ENCODE measurements around the gene PLA2G2C.

PLA2G2C gene

GRCh38 chr1:20190256-20191160, 4.2 kb upstream of the PLA2G2C start:
- Histone ChIP-seq H3K79me2 (ENCODE audit: insufficient read depth, low read length) (no peaks in the 10 kb centered on the region), H3K27me3 (ENCODE audit: insufficient read depth, low read length, poor library complexity) (peaks cover 2% of the 10 kb centered on the region), H2AFZ (ENCODE audit: low read depth, low read length) (no peak overlapping the region), H3K4me2 (ENCODE audit: insufficient read depth, low read length) (no peak overlapping the region), H3K9me3 (ENCODE audit: insufficient read depth, low read length, severe bottlenecking) (no peaks in the 10 kb centered on the region), H3K9ac (ENCODE audit: low read depth, low read length) (no peak overlapping the region), H4K20me1 (ENCODE audit: insufficient read depth, low read length) (no peaks in the 10 kb centered on the region), H3K27ac (ENCODE audit: low read length) (no peak overlapping the region), H3K4me3 (ENCODE audit: low read depth in 1 of 2, low read length in 2 of 2) (no peak overlapping the region), H3K36me3 (ENCODE audit: insufficient read depth, low read length) (no peaks in the 10 kb centered on the region), H3K4me1 (ENCODE audit: insufficient read depth, low read length) (peaks cover 37% of the 10 kb centered on the region)
- ATAC-seq (ENCODE audit: insufficient read depth, low read depth) (no peak), DNase-seq (no peak)
- TF ChIP-seq EZH2 (IDR thresholded peaks at IDR 0.05; ENCODE audit: borderline replicate concordance, low read depth, low read length, severe bottlenecking) (no peak), CTCF (IDR thresholded peaks at IDR 0.05; ENCODE audit: borderline replicate concordance, extremely low read depth, low read length, poor library complexity, severe bottlenecking) (no peak)

GRCh38 chr1:20189664-20190063, 3.3 kb upstream of the PLA2G2C start:
- Histone ChIP-seq H3K79me2 (ENCODE audit: insufficient read depth, low read length) (no peaks in the 10 kb centered on the region), H2AFZ (ENCODE audit: low read depth, low read length) (no peak overlapping the region), H4K20me1 (ENCODE audit: insufficient read depth, low read length) (no peaks in the 10 kb centered on the region), H3K36me3 (ENCODE audit: insufficient read depth, low read length) (no peaks in the 10 kb centered on the region), H3K4me3 (ENCODE audit: low read depth in 1 of 2, low read length in 2 of 2) (no peak overlapping the region), H3K27ac (ENCODE audit: low read length) (no peak overlapping the region), H3K27me3 (ENCODE audit: insufficient read depth, low read length, poor library complexity) (peaks cover 2% of the 10 kb centered on the region), H3K9ac (ENCODE audit: low read depth, low read length) (no peak overlapping the region), H3K9me3 (ENCODE audit: insufficient read depth, low read length, severe bottlenecking) (no peaks in the 10 kb centered on the region), H3K4me1 (ENCODE audit: insufficient read depth, low read length) (peaks cover 46% of the 10 kb centered on the region), H3K4me2 (ENCODE audit: insufficient read depth, low read length) (no peak overlapping the region)
- no peak for ATAC-seq (ENCODE audit: insufficient read depth, low read depth)
- no peak for TF ChIP-seq CTCF (IDR thresholded peaks at IDR 0.05; ENCODE audit: borderline replicate concordance, extremely low read depth, low read length, poor library complexity, severe bottlenecking)
- TF ChIP-seq EZH2 (IDR thresholded peaks at IDR 0.05; ENCODE audit: borderline replicate concordance, low read depth, low read length, severe bottlenecking): no peak
- DNase-seq: no peak

- no peak for TF ChIP-seq CTCF (IDR thresholded peaks at IDR 0.05; ENCODE audit: borderline replicate concordance, extremely low read depth, low read length, poor library complexity, severe bottlenecking)
- TF ChIP-seq EZH2 (IDR thresholded peaks at IDR 0.05; ENCODE audit: borderline replicate concordance, low read depth, low read length, severe bottlenecking): no peak
- no peaks in the 10 kb centered on the region for H3K9me3 ChIP-seq (ENCODE audit: insufficient read depth, low read length, severe bottlenecking)
- H2AFZ ChIP-seq (ENCODE audit: low read depth, low read length): no peak overlapping the region
- H3K4me2 ChIP-seq (ENCODE audit: insufficient read depth, low read length): no peak overlapping the region
- no peaks in the 10 kb centered on the region for H3K36me3 ChIP-seq (ENCODE audit: insufficient read depth, low read length)
- ATAC-seq (ENCODE audit: insufficient read depth, low read depth): no peak
- DNase-seq: no peak
- H4K20me1 ChIP-seq (ENCODE audit: insufficient read depth, low read length): no peaks in the 10 kb centered on the region
- no peak overlapping the region for H3K4me3 ChIP-seq (ENCODE audit: low read depth in 1 of 2, low read length in 2 of 2)
- H3K27ac ChIP-seq (ENCODE audit: low read length): peak overlapping the region; percentile 74
- peaks cover 2% of the 10 kb centered on the region for H3K27me3 ChIP-seq (ENCODE audit: insufficient read depth, low read length, poor library complexity)
- H3K79me2 ChIP-seq (ENCODE audit: insufficient read depth, low read length): no peaks in the 10 kb centered on the region
- H3K9ac ChIP-seq (ENCODE audit: low read depth, low read length): no peak overlapping the region
- H3K4me1 ChIP-seq (ENCODE audit: insufficient read depth, low read length): peaks cover 46% of the 10 kb centered on the region
Observed at GRCh38 chr1:20188455-20188817, 2.1 kb upstream of the PLA2G2C start.
